Islet precursor cell (in vitro differentiated cells): Measurements from ENCODE around the gene DNAJC5G.
"Not testable (repeated sequence)": the region's sequence is repeated elsewhere in the genome, so short reads cannot be mapped to it uniquely, and the experiment has no call there.

ENCODE experiments used
- DNase-seq: peaks from one replicate; pipeline ENCODE4 v3.0.0-alpha.2; 2018

The DNAJC5G gene

DNA sequence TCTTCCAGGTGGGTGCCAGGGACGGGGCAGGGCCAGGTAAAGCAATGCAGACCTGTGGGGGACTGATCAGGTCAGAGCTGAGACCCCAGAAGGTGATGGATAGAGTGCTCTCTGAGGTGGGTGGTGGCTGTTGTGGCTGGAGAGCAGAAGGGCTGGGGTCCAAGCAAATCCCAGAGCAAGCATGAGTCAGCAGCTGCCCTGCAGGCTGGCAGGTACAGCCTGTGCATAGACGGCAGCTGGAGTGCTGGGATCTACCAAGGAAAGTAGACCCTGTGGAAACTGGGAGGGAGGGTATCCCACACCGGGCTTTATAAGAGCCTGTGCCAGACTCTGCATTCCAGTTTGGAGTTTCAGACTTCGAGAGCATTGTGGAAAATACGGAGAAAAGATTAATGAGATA, 7.7 kb downstream of the DNAJC5G start:
- peak; percentile 84 for DNase-seq

DNA sequence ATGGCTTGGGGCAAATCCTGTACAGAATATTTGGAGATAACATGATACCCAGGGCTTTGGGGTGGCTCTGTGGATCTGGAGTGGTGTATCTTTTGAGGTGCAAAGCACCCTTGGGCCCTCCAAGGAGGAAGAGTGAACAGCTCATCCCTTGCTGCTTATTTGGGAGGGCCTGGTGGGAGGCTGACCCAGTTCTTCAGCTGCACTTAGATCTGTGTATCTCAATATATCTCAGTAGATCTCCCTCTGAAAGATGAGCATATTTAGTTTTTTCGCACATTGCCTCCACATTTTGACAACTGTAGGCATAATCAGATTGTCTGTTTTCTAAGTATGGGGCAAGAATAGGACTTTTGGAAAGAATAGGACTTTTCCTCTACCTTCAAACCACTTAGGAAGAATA, 9.8 kb downstream of the DNAJC5G start:
- DNase-seq, result no peak

DNA sequence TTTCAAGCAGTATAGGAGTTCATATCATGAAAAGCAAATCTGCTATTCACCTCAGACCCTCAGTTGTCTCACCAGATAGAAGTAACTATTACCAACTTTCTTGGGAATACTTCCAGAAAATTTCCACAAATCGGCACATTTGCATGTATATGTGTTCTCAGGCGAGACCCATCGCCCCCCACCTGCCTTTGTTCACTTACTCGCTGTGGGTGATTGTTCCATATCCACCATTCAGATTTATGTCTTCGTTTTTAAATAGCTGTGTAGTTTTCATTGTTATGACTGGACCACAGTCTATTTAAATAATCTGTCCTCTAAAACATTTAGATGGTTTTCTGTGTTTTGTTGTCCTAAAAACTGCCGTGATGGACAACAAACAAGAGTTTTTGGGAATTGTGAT, 10.2 kb downstream of the DNAJC5G start:
- no peak for DNase-seq

DNA sequence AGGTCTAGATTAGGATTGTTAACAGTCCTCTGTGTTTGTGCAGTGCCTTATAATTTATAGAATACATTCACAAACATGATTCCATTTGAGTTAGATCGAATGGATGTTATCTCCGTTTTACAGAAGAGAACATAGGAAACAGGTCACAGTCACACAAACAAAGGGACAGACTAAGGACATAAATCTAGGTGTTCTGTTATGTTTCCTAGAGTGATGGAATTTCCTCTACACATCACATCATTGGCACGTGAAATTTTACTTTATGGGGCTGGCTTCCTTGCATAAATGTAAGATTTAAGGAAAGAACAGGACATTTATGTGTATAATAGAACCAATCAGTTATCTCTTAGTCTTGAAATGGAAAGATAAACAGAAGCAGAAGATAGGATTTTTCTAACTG, 13.4 kb downstream of the DNAJC5G start:
- no peak for DNase-seq

DNA sequence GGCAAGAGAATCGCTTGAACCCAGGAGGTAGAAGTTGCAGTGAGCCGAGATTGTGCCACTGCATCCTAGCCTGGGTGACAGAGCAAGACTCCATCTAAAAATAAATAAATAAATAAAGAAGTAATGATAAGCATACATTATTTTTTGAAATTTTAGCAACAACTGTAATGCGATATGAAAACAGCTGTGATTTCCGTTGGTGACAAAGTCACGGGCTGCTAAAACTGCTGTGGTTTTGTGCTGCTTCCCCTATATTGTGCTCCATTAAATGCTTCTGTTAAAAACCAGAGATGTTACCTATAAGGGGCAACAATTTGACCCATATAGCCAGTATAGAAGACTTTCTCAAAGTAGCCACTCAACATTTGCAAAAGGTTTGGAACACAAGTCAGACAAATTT, 15.3 kb downstream of the DNAJC5G start:
- no peak for DNase-seq

DNA sequence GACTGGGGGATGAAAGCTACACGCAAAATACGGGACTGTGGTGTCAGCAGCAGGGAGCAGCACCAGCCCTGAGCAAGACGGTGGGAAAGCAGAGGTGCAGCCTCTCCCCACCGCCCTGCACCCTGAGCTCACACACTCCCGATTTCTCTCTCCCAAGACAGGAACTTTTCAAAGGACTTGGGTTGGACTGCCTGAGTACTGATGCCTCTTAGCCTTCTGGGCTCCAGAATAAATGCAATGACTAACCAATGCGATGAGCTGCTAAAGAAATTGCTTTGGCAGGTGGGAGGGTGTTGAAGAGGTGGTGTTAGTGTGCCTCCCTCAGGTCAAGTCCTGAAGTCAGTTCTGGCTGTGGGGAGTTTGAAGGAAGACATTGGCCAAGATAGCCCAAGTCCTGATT, 16.6 kb downstream of the DNAJC5G start:
- DNase-seq, result no peak

DNA sequence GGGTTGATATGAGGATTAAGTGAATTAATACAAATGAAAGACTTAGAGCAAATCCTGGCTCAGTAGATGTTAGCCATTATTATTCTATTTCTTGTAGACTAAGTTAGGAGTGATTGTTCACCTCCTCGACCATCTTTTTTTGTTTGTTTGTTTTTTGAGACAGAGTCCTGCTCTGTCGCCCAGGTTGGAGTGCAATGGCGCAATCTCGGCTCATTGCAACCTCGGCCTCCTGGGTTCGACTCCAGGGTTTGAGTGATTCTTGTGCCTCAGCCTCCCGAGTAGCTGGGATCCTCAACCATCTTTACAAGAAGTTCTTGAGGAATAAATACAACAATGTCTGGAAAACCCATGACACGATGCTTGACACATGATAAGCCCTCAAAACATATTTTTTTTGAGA, 19.7 kb downstream of the DNAJC5G start:
- no peak for DNase-seq

DNA sequence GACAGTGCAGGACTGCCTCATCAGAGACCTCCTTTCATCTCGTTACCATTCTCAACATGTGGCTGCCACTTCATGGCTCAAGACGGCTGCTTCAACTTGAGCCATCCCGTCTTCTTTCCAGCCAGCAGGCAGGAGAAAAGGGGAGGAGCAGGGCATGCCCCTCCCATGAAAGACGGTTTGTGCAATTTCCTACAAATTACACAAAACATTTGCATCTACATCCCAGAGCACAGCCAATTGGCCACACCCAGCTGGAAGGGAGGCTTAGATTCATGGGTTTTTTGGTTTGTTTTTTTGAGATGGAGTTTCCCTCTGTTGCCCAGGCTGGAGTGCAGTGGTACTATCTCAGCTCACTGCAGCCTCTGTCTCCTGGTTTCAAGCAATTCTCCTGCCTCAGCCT, 21.2 kb downstream of the DNAJC5G start:
- no peak for DNase-seq

DNA sequence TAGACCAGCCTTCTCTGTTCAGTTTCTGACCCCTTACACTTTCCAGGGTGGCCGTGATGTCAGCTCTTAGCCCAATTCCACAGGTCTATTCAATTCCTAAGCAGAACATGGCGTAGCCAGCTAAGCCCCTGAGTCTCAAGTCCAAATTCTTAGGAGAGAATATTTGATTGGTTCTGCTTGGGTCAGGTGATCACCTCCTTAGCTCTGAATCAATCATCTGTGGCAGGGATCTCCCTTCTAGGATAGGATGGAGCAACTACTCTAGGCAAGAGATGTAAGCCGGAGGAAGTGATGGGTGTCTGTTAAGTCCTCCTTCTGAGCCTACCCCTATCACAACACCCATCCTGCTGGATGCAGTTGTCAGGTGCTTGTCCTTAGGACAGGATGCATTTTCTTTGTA, 22.0 kb downstream of the DNAJC5G start:
- DNase-seq, result no peak

DNA sequence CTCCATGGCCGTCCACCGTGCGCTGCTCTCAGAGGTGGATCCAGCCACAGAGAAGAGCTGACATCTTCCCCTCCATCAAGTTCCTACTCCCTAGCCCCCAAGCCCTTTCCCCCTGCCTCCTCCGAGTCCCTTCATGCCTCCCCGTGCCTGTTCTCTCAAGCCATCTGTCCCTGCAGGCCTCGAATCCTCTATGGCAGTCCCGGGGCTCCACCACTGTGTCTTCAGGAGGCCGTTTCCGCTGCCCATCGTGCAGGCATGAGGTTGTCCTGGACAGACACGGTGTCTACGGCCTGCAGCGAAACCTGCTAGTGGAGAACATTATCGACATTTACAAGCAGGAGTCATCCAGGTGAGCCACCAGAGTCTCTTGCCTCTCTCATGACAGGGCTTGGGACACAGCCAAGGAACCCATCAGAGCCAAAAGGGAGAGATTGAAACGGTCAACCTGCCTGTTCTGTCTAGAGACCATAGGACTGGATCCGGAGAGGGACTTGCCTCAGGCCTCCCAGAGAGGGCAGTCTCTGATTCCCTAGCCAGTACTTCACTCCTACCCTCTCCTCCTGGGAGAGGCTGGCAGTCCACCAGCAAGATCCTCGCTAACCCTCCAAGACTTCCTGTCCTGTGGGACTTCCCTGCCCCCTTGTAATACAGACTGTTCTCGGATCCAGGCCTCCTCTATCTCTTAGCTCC, 23.3 kb downstream of the DNAJC5G start:
- no peak for DNase-seq

DNA sequence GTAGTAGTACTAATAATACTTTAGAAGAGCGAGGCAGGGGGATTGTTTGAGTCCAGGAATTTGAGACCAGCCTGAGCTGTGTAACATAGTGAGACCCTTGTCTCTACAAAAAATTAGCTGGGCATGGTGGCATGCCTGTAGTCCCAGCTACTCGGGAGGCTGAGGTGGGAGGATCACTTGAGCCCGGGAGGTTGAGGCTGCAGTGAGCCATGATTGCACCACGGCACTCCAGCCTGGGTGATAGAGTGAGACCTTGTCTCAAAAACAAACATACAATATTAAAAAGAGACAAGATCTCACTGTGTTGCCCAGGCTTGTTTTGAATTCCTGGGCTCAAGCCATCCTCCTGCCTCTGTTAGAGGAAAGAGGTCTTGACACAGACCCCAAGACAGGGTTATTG, 25.4 kb downstream of the DNAJC5G start:
- not testable (repeated sequence) for DNase-seq

DNA sequence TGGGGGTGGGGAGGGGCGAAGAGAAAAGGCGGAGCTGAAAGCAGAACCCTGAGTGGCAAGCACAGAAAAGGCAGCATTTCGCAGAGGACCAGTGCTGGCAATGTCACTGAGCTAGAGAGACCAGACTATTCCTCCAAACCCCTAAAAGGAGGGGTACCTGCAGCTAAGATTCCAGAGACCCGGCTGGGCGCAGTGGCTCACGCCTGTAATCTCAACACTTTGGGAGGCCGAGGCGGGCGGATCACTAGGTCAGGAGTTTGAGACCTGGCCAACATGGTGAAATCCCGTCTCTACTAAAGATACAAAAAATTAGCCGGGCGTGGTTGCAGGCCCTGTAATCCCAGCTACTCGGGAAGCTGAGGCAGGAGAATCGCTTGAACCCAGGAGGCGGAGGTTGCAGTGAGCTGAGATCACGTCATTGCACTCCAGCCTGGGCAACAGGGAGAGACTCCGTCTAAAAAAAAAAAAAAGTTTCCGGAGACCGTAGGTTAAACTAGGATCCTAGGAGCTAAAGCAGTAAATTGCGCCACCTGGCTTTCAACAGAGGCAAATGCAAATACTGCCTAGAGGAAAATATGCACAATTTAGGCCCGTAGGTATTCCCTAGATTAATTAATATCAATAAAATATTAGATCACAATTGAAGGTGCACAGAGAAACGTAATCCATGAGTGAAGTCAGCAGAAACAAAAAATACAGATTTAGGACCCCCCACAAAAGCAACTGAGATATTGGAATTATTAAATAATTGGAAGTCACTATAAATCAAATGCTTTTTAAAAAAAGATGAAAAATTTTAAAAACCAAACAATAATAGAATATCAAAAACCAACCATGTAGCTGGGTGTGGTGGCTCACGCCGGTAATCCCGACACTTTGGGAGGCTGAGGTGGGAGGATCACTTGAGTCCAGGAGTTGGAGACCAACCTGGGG, 28.1 kb downstream of the DNAJC5G start:
- DNase-seq, result peak; percentile 63

DNA sequence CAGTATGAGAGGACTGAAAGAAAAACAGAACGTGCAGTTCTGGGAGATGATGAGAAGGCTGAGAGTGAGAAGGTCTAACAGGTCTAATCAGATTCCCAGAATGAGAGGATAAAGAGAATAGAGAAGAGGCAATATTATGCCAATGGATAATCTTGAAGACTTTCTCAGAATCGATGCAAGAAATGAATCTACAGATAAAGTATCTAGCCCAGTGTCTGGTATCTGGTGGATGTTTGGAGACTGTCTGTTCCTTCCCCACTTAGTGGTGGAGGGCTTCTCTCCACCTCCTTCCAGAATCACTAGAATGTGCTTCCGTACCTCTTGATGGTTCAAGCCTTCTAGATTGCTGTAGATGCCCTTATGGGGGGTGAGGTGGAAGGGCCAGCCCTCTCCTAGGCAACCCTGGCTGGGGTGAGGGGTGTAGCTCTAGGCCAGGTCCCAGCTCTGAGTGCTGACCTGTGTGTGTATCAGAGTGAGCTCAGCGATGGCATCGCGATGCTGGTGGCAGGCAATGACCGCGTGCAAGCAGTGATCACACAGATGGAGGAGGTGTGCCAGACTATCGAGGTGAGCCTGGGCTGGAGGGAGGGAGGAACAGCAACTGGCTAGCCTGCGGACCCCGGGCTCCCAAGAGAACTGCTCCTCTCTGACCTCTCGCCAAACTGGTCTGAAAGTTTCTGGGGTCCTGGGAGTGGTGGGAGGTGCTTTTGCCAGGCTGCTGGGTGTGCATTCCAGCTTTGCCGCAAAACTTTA, 29.4 kb downstream of the DNAJC5G start:
- no peak for DNase-seq

DNA sequence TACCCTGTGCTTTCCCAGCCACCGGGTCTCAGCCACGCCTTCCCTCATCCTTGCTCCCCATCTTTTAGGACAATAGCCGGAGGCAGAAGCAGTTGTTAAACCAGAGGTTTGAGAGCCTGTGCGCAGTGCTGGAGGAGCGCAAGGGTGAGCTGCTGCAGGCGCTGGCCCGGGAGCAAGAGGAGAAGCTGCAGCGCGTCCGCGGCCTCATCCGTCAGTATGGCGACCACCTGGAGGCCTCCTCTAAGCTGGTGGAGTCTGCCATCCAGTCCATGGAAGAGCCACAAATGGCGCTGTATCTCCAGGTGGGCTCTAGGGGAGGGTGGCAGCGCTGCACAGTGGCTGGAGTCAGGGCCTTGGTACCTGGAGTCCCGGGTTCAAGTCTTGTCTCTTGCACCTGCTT, 30.3 kb downstream of the DNAJC5G start:
- no peak for DNase-seq

DNA sequence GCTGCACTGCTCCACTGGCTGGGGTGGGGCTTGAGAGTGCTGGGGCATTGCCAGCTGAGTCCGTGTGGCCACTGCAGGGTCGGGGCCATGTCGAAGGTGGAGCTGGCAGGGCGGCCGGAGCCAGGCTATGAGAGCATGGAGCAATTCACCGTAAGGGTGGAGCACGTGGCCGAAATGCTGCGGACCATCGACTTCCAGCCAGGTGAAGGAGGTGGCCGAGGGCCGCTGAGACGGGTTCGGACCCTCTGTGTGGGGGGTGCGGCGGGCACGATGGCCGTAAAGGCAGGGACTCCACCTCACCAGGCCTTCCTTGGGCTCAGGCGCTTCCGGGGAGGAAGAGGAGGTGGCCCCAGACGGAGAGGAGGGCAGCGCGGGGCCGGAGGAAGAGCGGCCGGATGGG, 30.9 kb downstream of the DNAJC5G start:
- no peak for DNase-seq

DNA sequence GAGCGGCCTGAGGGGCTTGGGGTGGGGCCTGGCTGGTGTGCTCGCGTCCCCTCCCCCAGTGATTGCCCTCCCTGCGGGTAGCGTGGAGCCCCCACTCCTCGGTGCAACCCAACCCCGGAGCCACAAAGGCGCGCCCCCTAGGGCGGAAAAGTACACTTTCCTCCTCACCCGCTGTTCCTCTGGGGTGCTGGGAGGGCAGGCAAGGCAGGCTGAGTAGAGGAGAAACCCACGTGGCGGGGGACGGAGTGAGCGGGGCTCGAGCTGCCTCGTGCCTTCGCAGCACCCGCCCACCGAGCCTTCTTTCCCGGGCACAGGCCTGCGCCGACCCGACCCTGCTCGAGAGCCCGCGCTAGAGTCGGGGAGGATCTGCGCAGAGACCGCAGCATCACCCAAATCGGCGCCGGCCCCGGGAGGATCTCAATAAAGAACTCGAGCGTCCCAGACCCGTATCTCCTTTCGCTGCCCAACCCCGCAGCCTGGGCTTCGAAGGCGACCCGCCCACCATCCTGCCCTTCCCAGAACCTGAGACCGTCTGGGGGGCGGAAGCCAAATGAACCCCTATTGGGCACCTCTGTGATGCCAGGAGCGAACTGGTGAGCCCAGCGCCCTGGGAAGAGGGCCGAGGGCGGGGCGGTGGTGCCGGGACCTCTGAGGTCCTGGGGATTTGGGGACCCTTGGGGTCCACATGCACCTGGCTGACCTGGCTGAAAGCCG, 31.5 kb downstream of the DNAJC5G start:
- DNase-seq, result peak; percentile 57

DNA sequence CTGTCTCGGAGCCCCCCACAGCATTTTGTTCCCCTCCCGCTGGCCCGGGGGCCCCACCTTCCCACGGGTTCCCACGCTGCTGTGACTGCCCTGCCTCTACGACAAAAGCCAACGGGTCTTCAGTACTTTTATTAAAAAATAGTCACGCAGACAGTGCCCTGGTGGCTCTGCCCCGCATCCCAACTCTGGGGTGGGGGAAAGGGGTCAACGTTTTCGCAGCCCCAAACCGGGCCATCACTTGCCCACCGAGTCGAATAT, 32.0 kb downstream of the DNAJC5G start:
- DNase-seq, result no peak

DNA sequence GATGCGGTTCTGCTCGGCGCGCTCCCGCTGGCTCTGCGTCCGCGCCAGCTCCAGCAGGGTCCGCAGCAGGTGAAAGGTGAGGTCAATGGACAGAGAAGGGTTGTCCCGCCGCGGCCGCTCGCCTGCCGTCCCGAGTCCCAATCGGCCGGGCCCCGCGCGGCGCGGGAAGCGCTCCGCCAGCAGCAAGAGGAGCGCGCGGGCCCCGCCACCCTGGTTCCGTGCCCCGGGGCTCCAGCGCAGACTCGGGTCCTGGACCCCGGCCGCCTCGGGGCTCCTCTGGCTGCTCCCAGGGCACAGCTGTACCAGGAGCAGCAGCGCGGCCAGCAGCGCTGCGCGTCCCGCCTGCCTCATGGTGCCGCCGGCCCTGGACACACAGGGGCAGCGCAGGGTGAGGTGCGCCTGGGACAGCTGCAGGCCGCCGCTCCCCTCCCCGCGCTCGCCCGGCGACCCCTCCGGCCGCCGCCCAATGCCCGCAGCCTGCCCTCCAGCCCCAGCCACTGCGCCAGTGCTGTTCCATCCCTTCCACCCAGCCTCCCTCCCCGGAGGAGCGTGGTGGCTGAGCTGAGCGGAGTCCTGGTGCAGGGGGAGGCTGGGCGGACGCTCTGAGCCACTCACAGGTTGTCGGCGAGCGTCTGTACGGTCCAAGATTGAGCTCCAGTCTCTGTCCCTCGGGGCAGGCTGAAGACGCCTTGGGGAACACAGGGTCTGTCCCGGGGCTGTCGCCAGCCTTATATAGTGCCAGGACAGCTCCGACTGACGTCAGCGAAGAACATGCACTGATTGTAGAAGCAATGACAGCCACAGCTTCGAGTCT, 32.5 kb downstream of the DNAJC5G start:
- peak; percentile 70 for DNase-seq

DNA sequence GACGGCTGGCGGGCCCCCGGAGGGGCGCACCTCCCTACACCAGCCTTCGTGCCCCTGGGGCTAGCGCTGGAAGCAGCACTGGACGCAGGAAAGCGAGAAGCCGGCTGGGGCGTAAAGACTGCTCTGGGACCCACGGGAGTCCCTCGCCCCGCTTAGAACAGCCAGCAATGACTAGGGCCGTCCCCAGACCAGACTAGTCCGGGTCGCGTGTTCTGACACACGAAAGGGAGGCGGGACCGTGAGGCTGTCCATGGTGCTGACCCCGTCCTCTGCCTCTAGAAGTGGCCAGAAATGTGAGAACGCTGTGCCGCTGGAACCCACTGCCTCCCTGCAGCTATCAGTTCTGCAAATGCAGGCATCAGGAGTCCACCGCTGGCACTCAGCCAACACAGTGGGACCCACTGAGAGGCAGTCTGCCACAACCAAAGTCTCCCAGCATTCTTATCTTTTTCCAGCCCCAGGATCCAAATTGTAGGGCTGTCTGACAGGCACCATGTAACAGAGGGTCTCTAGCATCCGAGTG, 33.2 kb downstream of the DNAJC5G start, which contains the start of gene UCN:
Gene UCN, minus strand, starts transcription at position 87 of the 523 bp plus-strand sequence. CDS start 550 bp downstream, outside the sequence.
- DNase-seq, result peak; percentile 90

DNA sequence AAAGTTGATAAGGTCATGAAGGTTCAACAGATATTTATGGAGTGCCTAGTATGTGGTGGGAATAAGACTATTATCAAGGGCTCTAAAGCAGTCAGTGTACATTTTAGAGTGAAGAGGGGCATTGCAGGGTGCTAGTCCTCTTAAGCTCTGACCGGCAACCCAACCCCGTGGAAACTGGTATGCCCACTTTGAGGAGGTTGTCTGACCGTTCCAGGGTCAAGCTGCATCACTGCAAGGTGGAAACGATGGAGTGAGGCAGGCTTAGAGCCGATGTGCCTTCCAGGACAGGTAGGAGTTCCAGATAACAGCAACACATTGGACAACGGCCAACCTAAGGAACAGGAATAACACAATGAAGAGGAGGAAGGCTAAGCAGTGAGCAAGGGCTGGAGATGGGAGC, 34.4 kb downstream of the DNAJC5G start:
- DNase-seq, result no peak

DNA sequence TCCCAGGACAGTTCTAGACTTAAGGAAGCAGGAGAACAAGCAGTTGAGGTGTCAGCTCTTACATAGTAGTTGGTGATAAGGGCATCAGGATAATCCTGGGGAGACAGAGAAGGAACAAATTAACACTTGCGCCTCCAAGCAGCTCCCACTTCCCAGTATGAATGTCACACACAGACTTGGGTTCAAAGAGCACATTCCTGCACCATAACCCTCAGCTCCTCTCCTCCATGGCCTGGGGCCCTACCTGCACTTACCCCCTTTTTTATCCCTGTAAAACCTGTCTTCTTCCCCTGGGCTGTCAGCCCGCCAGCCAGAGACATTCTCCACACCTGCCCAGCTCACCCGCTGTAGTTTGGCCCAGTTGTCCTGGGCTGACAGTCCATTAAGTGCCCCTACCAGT, 36.9 kb downstream of the DNAJC5G start:
- DNase-seq, result no peak
